SK-N-SH (cell line): ENCODE measurements around the gene PPP3R1. TPM values are rescaled to one million over a fixed set of nuclear protein-coding genes. Genes with fewer than 3 reads are reported as not detected.

Experiments
- CTCF ChIA-PET: fragments of 300-600, 350-600 bp; formaldehyde crosslinking; extraction: SDS; loops from one replicate; lab custom pipeline; 2021; lab: Yijun Ruan, JAX
- POLR2A ChIA-PET: fragments of 350-600 bp; sonication (Branson Sonifier 250); formaldehyde crosslinking; extraction: SDS; loops from one replicate; lab custom pipeline; 2020; ENCODE audit warnings: antibody characterized with exemption, inconsistent platforms; lab: Yijun Ruan, JAX
- DNase-seq: peaks from one replicate; pipeline ENCODE4 v3.0.0; 2012
- H2AFZ ChIP-seq: fragments of 200-600 bp; sonication (generic); 2 replicates; pipeline ENCODE4 v1.8.1; 2016; ENCODE audit warnings: antibody characterized with exemption, mild to moderate bottlenecking, low read depth
- H3F3A ChIP-seq: fragments of 200-600 bp; sonication (generic); replicated peaks from 2 replicates; pipeline ENCODE3; 2016; ENCODE audit warnings: antibody characterized with exemption, mild to moderate bottlenecking; ENCODE audit not compliant: insufficient read depth
- H3K27ac ChIP-seq, 2 experiments: fragments of 200-500 bp in 1 of 2; fragments of 200-600 bp in 1 of 2; sonication (Bioruptor generic) in 1 of 2; sonication (generic), shearing (Covaris generic) in 1 of 2; 2 replicates each; pipeline versions ENCODE4 v1.5.1 to v1.6.1; 2014 to 2016; ENCODE audit warnings: low read depth in 2 of 2, inconsistent platforms in 1 of 2, low read length in 1 of 2, mild to moderate bottlenecking in 1 of 2, mixed read lengths in 1 of 2
- H3K27me3 ChIP-seq: fragments of 200-600 bp; sonication (generic), shearing (Covaris generic); 2 replicates; pipeline ENCODE4 v1.6.1; 2016; ENCODE audit warnings: mixed run types; ENCODE audit not compliant: insufficient read depth
- H3K36me3 ChIP-seq, 2 experiments: fragments of 200-500 bp in 1 of 2; fragments of 200-600 bp in 1 of 2; sonication (Bioruptor generic) in 1 of 2; sonication (generic) in 1 of 2; replicated peaks in 1 of 2; 2 replicates each; pipeline versions ENCODE3 to v1.5.1; 2014 to 2016; ENCODE audit warnings: low read length in 1 of 2, mild to moderate bottlenecking in 1 of 2; ENCODE audit not compliant: insufficient read depth in 2 of 2, control insufficient read depth in 1 of 2
- H3K4me1 ChIP-seq, 2 experiments: fragments of 200-500 bp in 1 of 2; fragments of 200-600 bp in 1 of 2; sonication (Bioruptor generic) in 1 of 2; sonication (generic), shearing (Covaris generic) in 1 of 2; 2 replicates each; pipeline versions ENCODE4 v1.5.1 to v1.6.1; 2014 to 2016; ENCODE audit warnings: low read depth in 1 of 2, low read length in 1 of 2, mixed run types in 1 of 2; ENCODE audit not compliant: insufficient read depth in 2 of 2, control insufficient read depth in 1 of 2
- H3K4me2 ChIP-seq: fragments of 200-600 bp; sonication (generic), shearing (Covaris generic); 2 replicates; pipeline ENCODE4 v1.6.1; 2017; ENCODE audit warnings: mixed run types
- H3K4me3 ChIP-seq, 2 experiments: fragments of 200-500 bp in 1 of 2; fragments of 200-600 bp in 1 of 2; sonication (Bioruptor generic) in 1 of 2; sonication (generic), shearing (Covaris generic) in 1 of 2; 2 replicates each; pipeline versions ENCODE4 v1.5.1 to v1.8.1; 2014 to 2016; ENCODE audit warnings: low read depth in 2 of 2, inconsistent platforms in 1 of 2, low read length in 1 of 2, mild to moderate bottlenecking in 1 of 2, mixed read lengths in 1 of 2, moderate library complexity in 1 of 2
- H3K79me2 ChIP-seq: fragments of 200-600 bp; sonication (generic); 2 replicates; pipeline ENCODE4 v1.8.1; 2017; ENCODE audit warnings: mild to moderate bottlenecking; ENCODE audit not compliant: insufficient read depth
- H3K9ac ChIP-seq: fragments of 200-600 bp; sonication (generic); 2 replicates; pipeline ENCODE4 v1.6.1; 2017; ENCODE audit warnings: mixed run types
- H3K9me2 ChIP-seq: fragments of 200-600 bp; sonication (generic); 2 replicates; pipeline ENCODE4 v1.6.1; 2017; ENCODE audit warnings: mixed run types
- H3K9me3 ChIP-seq: fragments of 200-600 bp; sonication (generic); 2 replicates; pipeline ENCODE4 v1.6.1; 2017; ENCODE audit warnings: mixed run types, mild to moderate bottlenecking, moderate library complexity
- H4K20me1 ChIP-seq: fragments of 200-600 bp; sonication (generic); 2 replicates; pipeline ENCODE4 v1.6.1; 2017; ENCODE audit warnings: mild to moderate bottlenecking, mixed run types; ENCODE audit not compliant: insufficient read depth
- ELF1 ChIP-seq: IDR thresholded peaks from 2 replicates; pipeline ENCODE4 v1.4.0; 2012
- EZH2phosphoT487 ChIP-seq: fragments of 200-600 bp; sonication (generic); IDR thresholded peaks from 2 replicates; pipeline ENCODE4 v1.6.1; 2017; ENCODE audit warnings: low read depth, mixed run types, mild to moderate bottlenecking, antibody characterized with exemption, moderate library complexity, borderline replicate concordance
- FOSL2 ChIP-seq: IDR thresholded peaks from 2 replicates; pipeline ENCODE4 v1.4.0; 2012; ENCODE audit warnings: low read depth, mild to moderate bottlenecking, moderate library complexity, borderline replicate concordance
- GABPA ChIP-seq: IDR thresholded peaks from 2 replicates; pipeline ENCODE4 v1.4.0; 2012; ENCODE audit warnings: low read depth, mild to moderate bottlenecking
- GATA2 ChIP-seq: sonication (generic); formaldehyde crosslinking; IDR thresholded peaks from 2 replicates; pipeline ENCODE4 v1.5.0; 2020; ENCODE audit warnings: mild to moderate bottlenecking, missing genetic modification reagents
- MAX ChIP-seq: IDR thresholded peaks from 2 replicates; pipeline ENCODE4 v1.4.0; 2012; ENCODE audit warnings: low read depth
- MEF2A ChIP-seq: IDR thresholded peaks from 2 replicates; pipeline ENCODE4 v1.4.0; 2012; ENCODE audit warnings: low read depth, borderline replicate concordance
- MXI1 ChIP-seq: IDR thresholded peaks from 2 replicates; pipeline ENCODE4 v1.6.1; 2012; ENCODE audit warnings: mild to moderate bottlenecking, low read depth, low read length, improper control_type of control experiment
- NFIC ChIP-seq: IDR thresholded peaks from 2 replicates; pipeline ENCODE4 v1.4.0; 2012; ENCODE audit warnings: borderline replicate concordance
- NRF1 ChIP-seq: IDR thresholded peaks from 2 replicates; pipeline ENCODE4 v1.6.1; 2012; ENCODE audit warnings: low read depth, mild to moderate bottlenecking, low read length
- PBX3 ChIP-seq: IDR thresholded peaks from 2 replicates; pipeline ENCODE4; 2012
- RCOR1 ChIP-seq: fragments of 150-350 bp; IDR thresholded peaks from 2 replicates; pipeline ENCODE4 v1.6.1; 2017; ENCODE audit warnings: antibody characterized with exemption, low read length
- REST ChIP-seq: IDR thresholded peaks from 2 replicates; pipeline ENCODE4 v1.6.1; 2012; ENCODE audit warnings: mild to moderate bottlenecking, low read depth, low read length, moderate library complexity
- RXRA ChIP-seq: IDR thresholded peaks from 2 replicates; pipeline ENCODE4 v1.4.0; 2012; ENCODE audit warnings: low read depth, mild to moderate bottlenecking, borderline replicate concordance
- SIN3A ChIP-seq: IDR thresholded peaks from 2 replicates; pipeline ENCODE4 v1.6.1; 2012; ENCODE audit warnings: low read depth, mild to moderate bottlenecking, low read length, moderate library complexity, borderline replicate concordance
- TCF12 ChIP-seq: IDR thresholded peaks from 2 replicates; pipeline ENCODE4 v1.4.0; 2012
- TEAD4 ChIP-seq: IDR thresholded peaks from 2 replicates; pipeline ENCODE4 v1.4.0; 2012; ENCODE audit warnings: mild to moderate bottlenecking, borderline replicate concordance; ENCODE audit not compliant: insufficient read depth
- USF1 ChIP-seq: IDR thresholded peaks from 2 replicates; pipeline ENCODE4 v1.4.0; 2012; ENCODE audit warnings: low read depth, borderline replicate concordance
- ZBTB33 ChIP-seq: IDR thresholded peaks from 2 replicates; pipeline ENCODE4 v1.4.0; 2012; ENCODE audit warnings: low read depth, borderline replicate concordance
- WGBS: methylation state at CpG from one replicate; pipeline ENCODE4 v1.1.6; 2017; ENCODE audit warnings: low lambda C conversion rate; 5-methylcytosine and 5-hydroxymethylcytosine counted together
- polyA plus RNA-seq, 3 experiments: library from polyadenylated mRNA; depleted of rRNA; stranded (reverse); fragments of >200 nt; gene quantifications; 2 replicates each; pipeline ENCODE4 v1.2.3, GENCODE V29; 2012

The PPP3R1 gene
- polyA plus RNA-seq, 1 of the 3 experiments (the other 2 are of a cell fraction), result 12.0 TPM

GRCh38 chr2:68237976-68238580 lies 14.3 kb downstream of the PPP3R1 start:
- TF ChIP-seq FOSL2 (0 out of 2 replicates have a peak, but pooled peaks have one; percentile 2), MXI1 (no peak), RXRA (no peak), SIN3A (no peak), TCF12 (peak; percentile 5; the same call in 1 of the 2 replicates)
- H3K4me2 ChIP-seq, result peak overlapping the region; percentile 36
- H3K27me3 ChIP-seq, result no peaks in the 10 kb centered on the region
- peak overlapping the region in 1 of 2 experiments; percentile 22; a peak in 3 of 4 replicates for H3K27ac ChIP-seq
- peaks cover 6 to 13% of the 10 kb centered on the region in 2 experiments for H3K36me3 ChIP-seq
- DNase-seq, result no peak
- no peak overlapping the region for H3K4me3 ChIP-seq
- no peaks in the 10 kb centered on the region for H3K9me2 ChIP-seq
- peaks cover 13% of the 10 kb centered on the region for H3F3A ChIP-seq
- WGBS, result 46% methylated on average over 4 of the region's 4 CpGs
- H3K9me3 ChIP-seq, result no peaks in the 10 kb centered on the region
- POLR2A ChIA-PET, result no interaction called here
- peak overlapping the region; percentile 1; the same call in 1 of the 2 replicates for H3K9ac ChIP-seq
- H3K4me1 ChIP-seq, result peaks cover 19 to 38% of the 10 kb centered on the region in 2 experiments; a peak in 3 of 4 replicates
- H2AFZ ChIP-seq, result no peak overlapping the region
- H4K20me1 ChIP-seq, result peaks cover 98% of the 10 kb centered on the region
- CTCF ChIA-PET, result interaction anchor here (0.9 to 4.4 kb wide), 5 partner anchors 10 to 116 kb away, joined by 3 to 17 read pairs (median 5); no protein-coding TSS in a partner anchor
- peaks cover 100% of the 10 kb centered on the region for H3K79me2 ChIP-seq

GRCh38 chr2:68237404-68237803 lies 14.9 kb downstream of the PPP3R1 start:
- Histone ChIP-seq H3K4me2 (peak overlapping the region; percentile 36), H4K20me1 (peaks cover 98% of the 10 kb centered on the region), H3K4me1 (peaks cover 25 to 38% of the 10 kb centered on the region in 2 experiments; a peak in 3 of 4 replicates), H2AFZ (no peak overlapping the region), H3K36me3 (peaks cover 6 to 13% of the 10 kb centered on the region in 2 experiments), H3K9me3 (no peaks in the 10 kb centered on the region), H3F3A (peaks cover 13% of the 10 kb centered on the region), H3K27me3 (no peaks in the 10 kb centered on the region), H3K79me2 (peaks cover 100% of the 10 kb centered on the region), H3K9me2 (no peaks in the 10 kb centered on the region), H3K9ac (0 out of 2 replicates have a peak overlapping the region, but pooled peaks have one; percentile 1), H3K27ac (peak overlapping the region in 1 of 2 experiments; percentile 22; a peak in 1 of 4 replicates), H3K4me3 (no peak overlapping the region)
- ChIA-PET POLR2A (no interaction called here), CTCF (interaction anchor here (0.9 to 4.4 kb wide), 6 partner anchors 7 to 115 kb away, joined by 3 to 17 read pairs (median 5); no protein-coding TSS in a partner anchor)
- 85% methylated on average over 2 of the region's 2 CpGs for WGBS
- DNase-seq, result no peak
- TF ChIP-seq GABPA (no peak), GATA2 (CRISPR knock-in tag) (no peak), PBX3 (no peak), USF1 (no peak), TEAD4 (no peak), TCF12 (peak; percentile 29), ZBTB33 (no peak), EZH2phosphoT487 (no peak), MAX (no peak), REST (no peak), FOSL2 (peak; percentile 16; the same call in 1 of the 2 replicates), NRF1 (no peak), ELF1 (no peak), MEF2A (no peak), NFIC (no peak), RCOR1 (no peak)
